ENCODE measurements around the gene CTNNBL1.

DNA sequence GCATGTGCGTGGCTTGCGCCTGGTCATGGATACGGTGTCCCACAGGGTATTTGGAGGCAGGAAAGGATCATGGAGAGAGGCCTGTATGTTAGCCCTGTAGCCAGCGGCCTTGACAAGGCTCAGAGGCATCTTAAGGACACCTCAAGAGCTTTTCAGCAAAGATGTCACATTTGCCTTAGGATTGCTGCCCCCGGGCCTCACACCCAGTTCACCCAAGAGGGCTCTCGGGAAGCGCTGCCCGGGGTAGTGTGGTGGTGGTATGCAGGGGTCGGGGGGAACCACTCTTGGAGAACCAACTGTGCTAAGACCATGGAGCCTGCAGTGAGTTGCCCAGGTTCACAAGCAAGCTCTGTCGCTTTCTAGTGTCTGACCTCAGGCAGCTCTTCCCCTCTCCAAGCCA lies 172.2 kb downstream of the CTNNBL1 start:
- TF ChIP-seq, protein P1, sequence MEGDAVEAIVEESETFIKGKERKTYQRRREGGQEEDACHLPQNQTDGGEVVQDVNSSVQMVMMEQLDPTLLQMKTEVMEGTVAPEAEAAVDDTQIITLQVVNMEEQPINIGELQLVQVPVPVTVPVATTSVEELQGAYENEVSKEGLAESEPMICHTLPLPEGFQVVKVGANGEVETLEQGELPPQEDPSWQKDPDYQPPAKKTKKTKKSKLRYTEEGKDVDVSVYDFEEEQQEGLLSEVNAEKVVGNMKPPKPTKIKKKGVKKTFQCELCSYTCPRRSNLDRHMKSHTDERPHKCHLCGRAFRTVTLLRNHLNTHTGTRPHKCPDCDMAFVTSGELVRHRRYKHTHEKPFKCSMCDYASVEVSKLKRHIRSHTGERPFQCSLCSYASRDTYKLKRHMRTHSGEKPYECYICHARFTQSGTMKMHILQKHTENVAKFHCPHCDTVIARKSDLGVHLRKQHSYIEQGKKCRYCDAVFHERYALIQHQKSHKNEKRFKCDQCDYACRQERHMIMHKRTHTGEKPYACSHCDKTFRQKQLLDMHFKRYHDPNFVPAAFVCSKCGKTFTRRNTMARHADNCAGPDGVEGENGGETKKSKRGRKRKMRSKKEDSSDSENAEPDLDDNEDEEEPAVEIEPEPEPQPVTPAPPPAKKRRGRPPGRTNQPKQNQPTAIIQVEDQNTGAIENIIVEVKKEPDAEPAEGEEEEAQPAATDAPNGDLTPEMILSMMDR (conservative IDR thresholded peaks at IDR 0.05; ENCODE audit: low read depth, low read length): no peak
- TF ChIP-seq MXI1 (IDR thresholded peaks at IDR 0.05; ENCODE audit: borderline replicate concordance, low read depth, low read length) (no peak), RCOR1 (IDR thresholded peaks at IDR 0.05; ENCODE audit: insufficient replicate concordance, low read length) (no peak), CHD1 (IDR thresholded peaks at IDR 0.05; ENCODE audit: low read depth, low read length) (no peak), CEBPB (IDR thresholded peaks at IDR 0.05; ENCODE audit: low read depth, low read length) (no peak), POLR2A (IDR thresholded peaks at IDR 0.05; ENCODE audit: low read depth, low read length) (no peak), SMC3 (IDR thresholded peaks at IDR 0.05; ENCODE audit: low read depth, low read length) (no peak), RFX5 (IDR thresholded peaks at IDR 0.05; ENCODE audit: low read depth, low read length) (no peak), MAFK (IDR thresholded peaks at IDR 0.05; ENCODE audit: low read depth, low read length) (no peak), RAD21 (IDR thresholded peaks at IDR 0.05; ENCODE audit: low read length) (no peak)
- TF ChIP-seq, protein P2, sequence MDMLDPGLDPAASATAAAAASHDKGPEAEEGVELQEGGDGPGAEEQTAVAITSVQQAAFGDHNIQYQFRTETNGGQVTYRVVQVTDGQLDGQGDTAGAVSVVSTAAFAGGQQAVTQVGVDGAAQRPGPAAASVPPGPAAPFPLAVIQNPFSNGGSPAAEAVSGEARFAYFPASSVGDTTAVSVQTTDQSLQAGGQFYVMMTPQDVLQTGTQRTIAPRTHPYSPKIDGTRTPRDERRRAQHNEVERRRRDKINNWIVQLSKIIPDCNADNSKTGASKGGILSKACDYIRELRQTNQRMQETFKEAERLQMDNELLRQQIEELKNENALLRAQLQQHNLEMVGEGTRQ (IDR thresholded peaks at IDR 0.05; ENCODE audit: low read depth, low read length): no peak
